ENCODE results near the gene ALPG.

GRCh38 chr2:232398293-232399034, 8.2 kb upstream of the ALPG start:
- TF ChIP-seq, protein P1, sequence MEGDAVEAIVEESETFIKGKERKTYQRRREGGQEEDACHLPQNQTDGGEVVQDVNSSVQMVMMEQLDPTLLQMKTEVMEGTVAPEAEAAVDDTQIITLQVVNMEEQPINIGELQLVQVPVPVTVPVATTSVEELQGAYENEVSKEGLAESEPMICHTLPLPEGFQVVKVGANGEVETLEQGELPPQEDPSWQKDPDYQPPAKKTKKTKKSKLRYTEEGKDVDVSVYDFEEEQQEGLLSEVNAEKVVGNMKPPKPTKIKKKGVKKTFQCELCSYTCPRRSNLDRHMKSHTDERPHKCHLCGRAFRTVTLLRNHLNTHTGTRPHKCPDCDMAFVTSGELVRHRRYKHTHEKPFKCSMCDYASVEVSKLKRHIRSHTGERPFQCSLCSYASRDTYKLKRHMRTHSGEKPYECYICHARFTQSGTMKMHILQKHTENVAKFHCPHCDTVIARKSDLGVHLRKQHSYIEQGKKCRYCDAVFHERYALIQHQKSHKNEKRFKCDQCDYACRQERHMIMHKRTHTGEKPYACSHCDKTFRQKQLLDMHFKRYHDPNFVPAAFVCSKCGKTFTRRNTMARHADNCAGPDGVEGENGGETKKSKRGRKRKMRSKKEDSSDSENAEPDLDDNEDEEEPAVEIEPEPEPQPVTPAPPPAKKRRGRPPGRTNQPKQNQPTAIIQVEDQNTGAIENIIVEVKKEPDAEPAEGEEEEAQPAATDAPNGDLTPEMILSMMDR (conservative IDR thresholded peaks at IDR 0.05; ENCODE audit: low read depth, low read length), result no peak
- TF ChIP-seq SMC3 (IDR thresholded peaks at IDR 0.05; ENCODE audit: low read depth, low read length) (no peak), RAD21 (IDR thresholded peaks at IDR 0.05; ENCODE audit: low read length) (no peak), USF2 (IDR thresholded peaks at IDR 0.05; ENCODE audit: low read depth, low read length) (no peak), RCOR1 (IDR thresholded peaks at IDR 0.05; ENCODE audit: insufficient replicate concordance, low read length) (no peak), MAZ (IDR thresholded peaks at IDR 0.05; ENCODE audit: borderline replicate concordance, low read depth, low read length) (no peak), POLR2A (IDR thresholded peaks at IDR 0.05; ENCODE audit: low read depth, low read length) (no peak), FOS (IDR thresholded peaks at IDR 0.05; ENCODE audit: low read depth, low read length) (no peak), RFX5 (IDR thresholded peaks at IDR 0.05; ENCODE audit: low read depth, low read length) (no peak), ELK1 (IDR thresholded peaks at IDR 0.05; ENCODE audit: borderline replicate concordance, low read depth, low read length) (no peak), CEBPB (IDR thresholded peaks at IDR 0.05; ENCODE audit: low read depth, low read length) (no peak), BHLHE40 (IDR thresholded peaks at IDR 0.05; ENCODE audit: low read depth, low read length) (no peak)
